HG02938 (cell line): ENCODE results near the gene GPR37L1.

ENCODE experiments used
- ATAC-seq: cut with Tn5 transposase; IDR thresholded peaks from one replicate; pipeline ENCODE4 v1.9.1; 2021; ENCODE audit warnings: mild to moderate bottlenecking, moderate library complexity; ENCODE audit not compliant: unreplicated experiment

Gene GPR37L1, protein sequence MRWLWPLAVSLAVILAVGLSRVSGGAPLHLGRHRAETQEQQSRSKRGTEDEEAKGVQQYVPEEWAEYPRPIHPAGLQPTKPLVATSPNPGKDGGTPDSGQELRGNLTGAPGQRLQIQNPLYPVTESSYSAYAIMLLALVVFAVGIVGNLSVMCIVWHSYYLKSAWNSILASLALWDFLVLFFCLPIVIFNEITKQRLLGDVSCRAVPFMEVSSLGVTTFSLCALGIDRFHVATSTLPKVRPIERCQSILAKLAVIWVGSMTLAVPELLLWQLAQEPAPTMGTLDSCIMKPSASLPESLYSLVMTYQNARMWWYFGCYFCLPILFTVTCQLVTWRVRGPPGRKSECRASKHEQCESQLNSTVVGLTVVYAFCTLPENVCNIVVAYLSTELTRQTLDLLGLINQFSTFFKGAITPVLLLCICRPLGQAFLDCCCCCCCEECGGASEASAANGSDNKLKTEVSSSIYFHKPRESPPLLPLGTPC

GRCh38 chr1:202122639-202123335 lies at the start of gene GPR37L1:
TSS of gene GPR37L1 (plus strand) at chr1:202122917. CDS start at chr1:202122964, 47 bp downstream.
- no peak for ATAC-seq

DNA sequence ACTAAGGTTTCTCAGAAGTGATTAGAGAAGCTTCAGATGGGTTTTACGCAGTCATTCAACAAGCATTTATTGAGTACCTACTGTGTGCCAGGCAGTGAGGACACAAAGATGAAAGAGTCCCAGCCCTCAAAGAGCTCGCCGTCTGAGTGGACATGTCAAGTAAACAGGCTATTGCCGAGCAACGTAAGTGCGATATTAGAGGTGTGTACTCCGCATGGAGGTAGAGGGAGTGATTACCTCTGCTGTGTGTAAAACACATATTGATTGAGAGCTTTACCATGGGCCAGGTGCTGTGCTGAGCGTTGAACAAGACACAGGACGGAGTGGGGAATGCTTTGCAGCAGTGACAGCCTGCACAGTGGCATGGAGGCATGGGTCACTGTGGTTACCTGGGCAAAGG lies 49.5 kb upstream of the GPR37L1 start:
- ATAC-seq, result no peak

DNA sequence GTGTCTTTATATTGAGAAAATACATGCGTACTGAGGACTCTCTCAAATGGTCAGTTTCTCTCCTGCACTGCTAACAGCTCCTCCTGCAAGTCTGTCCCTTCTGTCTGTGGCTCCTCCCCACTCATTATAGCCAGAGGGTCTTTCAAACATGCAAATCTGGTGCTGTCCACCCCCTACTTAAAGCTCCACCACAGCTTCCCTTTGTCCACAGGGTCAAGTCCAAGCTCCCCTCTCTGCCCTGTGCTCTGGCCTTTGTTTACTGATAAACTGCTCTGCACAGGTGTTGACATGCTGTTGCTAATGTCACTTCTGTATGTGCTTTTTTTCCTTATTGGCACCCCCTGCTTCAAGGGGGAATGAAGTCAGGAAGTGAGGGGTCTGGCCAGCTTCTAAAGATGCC lies 47.7 kb upstream of the GPR37L1 start:
- ATAC-seq, result no peak

- ATAC-seq, result no peak
Measured at GRCh38 chr1:202075389-202075788, 47.3 kb upstream of the GPR37L1 start.

- no peak for ATAC-seq
Measured at GRCh38 chr1:202076050-202076511, 46.6 kb upstream of the GPR37L1 start.

GRCh38 chr1:202078241-202078640 lies 44.5 kb upstream of the GPR37L1 start:
- no peak for ATAC-seq

GRCh38 chr1:202081992-202082391 lies 40.7 kb upstream of the GPR37L1 start:
- no peak for ATAC-seq

GRCh38 chr1:202084791-202085681 lies 37.7 kb upstream of the GPR37L1 start:
- ATAC-seq, result no peak

- ATAC-seq, result no peak
Measured at GRCh38 chr1:202085682-202086373, 36.9 kb upstream of the GPR37L1 start.

DNA sequence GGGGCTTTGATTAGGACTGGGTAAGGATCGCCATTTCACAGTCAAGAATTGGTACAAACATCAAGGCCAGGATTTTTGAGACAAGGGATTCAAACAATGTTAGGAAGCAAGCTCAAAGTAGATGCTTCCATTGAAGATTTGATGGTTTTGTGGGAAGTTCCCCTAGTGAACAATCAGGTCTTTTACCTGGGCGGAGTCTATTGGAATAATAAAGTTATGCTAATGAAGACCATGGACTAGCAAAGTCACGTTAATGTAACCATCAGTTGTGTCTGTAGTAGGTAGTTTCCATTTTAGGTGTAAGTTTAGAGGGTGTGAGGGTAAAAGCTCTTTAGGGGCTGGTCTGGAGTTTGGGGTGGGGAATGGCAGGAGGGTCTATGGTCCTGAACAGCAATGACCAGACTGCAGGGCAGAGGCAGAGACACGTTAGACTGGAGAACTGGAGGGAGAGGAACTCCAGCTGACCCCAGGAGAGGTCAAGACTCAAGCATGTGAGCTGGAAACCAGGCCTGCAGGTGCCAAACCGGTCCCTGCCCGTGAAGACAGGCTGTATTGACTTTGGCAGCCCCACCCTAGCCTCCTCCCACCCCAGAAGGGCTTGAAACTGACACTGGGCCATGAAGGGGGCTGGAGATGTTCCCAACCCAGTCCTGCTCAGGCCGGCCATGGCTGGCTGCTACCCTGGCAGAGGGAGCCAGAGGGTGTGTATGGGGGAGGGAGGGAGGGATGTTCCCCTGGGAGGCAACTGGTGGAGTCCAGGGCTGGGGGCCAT lies 36.0 kb upstream of the GPR37L1 start:
- ATAC-seq, result no peak

DNA sequence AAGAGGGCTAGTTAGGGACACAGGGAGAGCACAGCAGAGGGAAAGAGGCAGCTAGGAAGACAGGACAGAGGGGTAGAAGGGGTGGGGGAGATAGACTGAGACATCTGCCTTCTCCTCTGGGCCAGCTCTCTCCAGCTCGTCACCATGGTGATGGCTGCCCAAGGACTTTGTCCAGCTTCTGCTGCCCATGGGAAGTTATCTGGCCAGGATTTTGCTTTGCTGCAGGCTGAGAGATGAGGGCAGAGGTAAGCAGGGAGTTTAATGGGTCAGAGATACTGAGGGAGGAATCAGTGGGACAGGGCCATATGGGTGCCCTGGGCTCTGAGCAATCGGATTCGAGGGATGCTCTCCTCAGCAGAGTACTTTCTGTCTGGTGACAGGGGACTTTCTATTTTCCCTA lies 34.5 kb upstream of the GPR37L1 start:
- no peak for ATAC-seq

GRCh38 chr1:202090994-202091393 lies 31.7 kb upstream of the GPR37L1 start:
- no peak for ATAC-seq

- ATAC-seq, result no peak
Measured at GRCh38 chr1:202093858-202094257, 28.9 kb upstream of the GPR37L1 start.

DNA sequence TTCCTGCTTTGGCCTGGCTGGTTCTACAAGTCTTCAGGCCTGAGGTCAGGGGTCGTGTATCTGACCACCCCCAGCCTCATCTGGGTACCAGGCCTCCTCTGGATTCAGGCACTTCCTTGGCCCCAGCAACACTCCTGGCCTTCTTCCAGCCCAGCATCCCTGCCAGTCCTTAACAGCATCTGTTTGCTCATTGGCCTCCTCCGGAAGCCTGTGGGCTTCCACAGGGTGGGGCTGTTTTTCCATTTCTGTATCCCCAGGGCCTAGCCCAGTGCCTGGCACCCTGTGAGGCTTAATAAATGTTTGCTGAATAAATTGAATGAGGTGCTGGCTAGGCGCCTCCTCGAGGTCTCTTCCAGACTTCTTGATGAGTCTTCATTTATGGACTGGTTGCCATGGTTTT lies 21.5 kb upstream of the GPR37L1 start:
- no peak for ATAC-seq

DNA sequence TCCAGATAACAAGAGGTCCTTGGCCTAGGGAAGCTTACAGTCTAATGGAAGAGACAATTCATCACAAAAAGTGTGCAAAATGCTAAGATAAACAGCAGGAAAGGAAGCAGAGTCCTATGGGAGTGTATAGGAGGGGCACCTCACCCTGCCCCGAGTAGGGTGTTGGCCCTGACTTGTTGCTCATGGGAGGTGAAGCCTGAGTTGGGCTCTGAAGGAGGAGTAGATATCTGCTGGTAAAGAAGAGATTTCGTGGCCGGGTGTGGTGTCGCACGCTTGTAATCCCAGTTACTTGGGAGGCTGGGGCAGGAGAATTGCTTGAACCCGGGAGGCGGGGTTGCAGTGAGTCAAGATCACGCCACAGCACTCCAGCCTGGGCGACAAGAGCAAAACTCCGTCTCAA lies 18.6 kb upstream of the GPR37L1 start:
- no peak for ATAC-seq

GRCh38 chr1:202105571-202106339 lies 17.0 kb upstream of the GPR37L1 start:
- ATAC-seq, result no peak

GRCh38 chr1:202106340-202107254 lies 16.1 kb upstream of the GPR37L1 start:
- no peak for ATAC-seq

- no peak for ATAC-seq
Measured at GRCh38 chr1:202107321-202107761, 15.4 kb upstream of the GPR37L1 start.
